Measurements from ENCODE around the gene EREG. TPM values are rescaled to one million over a fixed set of nuclear protein-coding genes. Genes with fewer than 3 reads are reported as not detected.
"Not testable (repeated sequence)": the region's sequence is repeated elsewhere in the genome, so short reads cannot be mapped to it uniquely, and the experiment has no call there.

The EREG gene
- total RNA-seq, 1 donor from 2014 or later, result not detected

DNA sequence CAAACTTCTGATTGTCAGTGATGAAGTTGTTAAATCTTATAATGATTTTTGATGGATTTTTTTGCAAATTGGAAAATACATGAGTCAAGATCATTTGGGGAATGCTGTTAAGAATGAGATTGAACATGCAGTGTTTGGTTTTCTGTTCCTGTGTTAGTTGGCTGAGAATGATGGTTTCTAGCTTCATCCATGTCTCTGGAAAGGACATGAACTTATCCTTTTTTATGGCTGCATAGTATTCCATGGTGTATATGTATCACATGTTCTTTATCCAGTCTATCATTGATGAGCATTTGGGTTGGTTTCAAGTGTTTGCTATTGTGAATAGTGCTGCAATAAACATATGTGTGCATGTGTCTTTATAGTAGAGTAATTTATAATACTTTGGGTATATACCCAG, 24.5 kb upstream of the EREG start:
- intact Hi-C loops (cut with micrococcal nuclease), result not testable (repeated sequence)

DNA sequence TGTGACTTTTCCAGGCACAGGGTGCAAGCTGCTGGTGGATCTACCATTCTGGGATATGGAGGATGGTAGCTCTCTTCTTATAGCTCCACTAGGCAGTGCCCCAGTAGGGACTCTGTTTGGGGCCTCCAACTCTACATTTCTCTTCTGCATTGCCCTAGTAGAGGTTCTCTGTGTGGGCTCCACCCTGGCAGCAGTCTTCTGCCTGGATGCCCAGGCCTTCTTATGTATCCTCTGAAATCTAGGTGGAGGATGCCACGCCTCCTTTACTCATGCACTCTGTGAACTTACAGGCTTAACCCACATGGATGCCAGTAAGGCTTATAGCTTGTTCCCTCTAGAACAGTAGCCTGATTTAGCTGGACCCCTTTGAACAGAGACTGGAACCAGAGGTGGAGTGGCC, 20.9 kb upstream of the EREG start:
- intact Hi-C loops (cut with micrococcal nuclease), result no loop called here

DNA sequence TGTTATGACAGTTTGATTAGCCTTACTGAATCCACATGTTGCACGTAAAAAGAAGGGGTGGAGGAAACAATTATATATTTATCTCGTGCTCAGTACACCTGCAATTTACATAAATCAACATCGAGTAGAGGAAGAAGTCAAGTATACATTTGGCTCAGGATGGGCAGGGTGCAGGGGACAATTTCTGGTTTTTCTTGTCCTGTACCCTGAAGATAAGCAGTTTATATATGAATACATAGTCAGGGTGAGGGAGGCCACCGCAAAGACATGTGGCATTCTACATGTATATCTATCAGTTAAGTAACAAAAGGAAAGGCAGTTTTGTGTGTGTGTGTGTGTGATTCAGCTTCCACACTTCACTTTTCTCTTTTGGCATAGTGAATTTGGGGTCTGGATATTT, 11.1 kb upstream of the EREG start:
- intact Hi-C loops (cut with micrococcal nuclease), result no loop called here

DNA sequence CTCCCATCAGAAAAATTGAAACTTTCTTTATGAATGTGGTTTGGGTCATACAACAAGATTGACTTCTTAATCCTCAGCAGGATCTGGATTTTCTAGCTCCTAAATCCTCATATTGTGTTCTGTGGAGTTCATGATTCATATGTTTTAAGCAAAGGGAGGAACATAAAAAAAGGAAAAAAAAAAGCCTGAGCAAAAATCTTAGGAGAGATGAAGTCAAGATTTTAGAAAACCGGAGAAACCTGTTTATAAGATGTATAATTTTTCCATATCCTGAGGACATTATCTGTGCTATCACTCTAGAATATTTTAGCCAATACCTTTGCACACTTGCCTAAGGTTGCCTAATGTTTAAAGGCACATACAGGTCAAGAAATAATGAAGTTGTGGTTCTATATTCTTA, 7.0 kb upstream of the EREG start:
- intact Hi-C loops (cut with micrococcal nuclease), result no loop called here

DNA sequence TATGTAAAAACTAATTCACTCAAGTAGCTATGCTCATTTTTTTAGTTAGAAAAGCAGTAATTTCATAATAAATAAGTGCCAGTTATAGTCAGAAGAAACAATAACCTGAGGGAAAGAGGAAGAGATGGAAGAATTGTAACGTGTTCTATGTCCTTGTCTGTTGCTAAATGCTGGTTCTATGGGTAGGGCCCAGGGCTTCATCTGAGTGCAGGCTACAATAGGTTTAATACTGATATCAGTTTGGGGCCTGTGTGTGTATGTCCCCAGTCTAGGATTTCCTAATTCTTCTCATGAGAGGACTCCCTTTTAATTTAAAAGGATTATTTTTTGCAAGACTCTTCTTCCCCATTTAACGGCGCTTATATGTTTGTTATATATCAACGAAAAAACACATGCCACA, 3.3 kb upstream of the EREG start:
- intact Hi-C loops (cut with micrococcal nuclease), result no loop called here

DNA sequence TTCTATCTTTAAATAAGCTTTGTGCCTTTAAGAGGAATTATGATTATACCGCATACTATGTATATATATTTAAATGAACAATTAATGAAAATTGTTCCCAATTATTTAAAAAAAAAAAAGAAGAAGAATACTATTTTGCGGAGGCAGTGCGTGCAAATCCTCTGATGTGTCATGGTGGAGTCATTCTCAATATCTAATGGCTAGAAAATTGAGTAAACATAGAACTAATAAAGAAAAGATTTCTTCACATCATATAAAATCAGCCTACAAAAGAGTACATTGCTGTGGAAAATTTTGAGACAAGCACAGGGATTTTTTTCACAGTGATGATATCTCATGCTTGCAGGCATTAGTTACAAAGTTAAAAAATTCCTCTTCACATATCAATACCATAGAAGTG, 2.6 kb upstream of the EREG start:
- intact Hi-C loops (cut with micrococcal nuclease), result no loop called here

DNA sequence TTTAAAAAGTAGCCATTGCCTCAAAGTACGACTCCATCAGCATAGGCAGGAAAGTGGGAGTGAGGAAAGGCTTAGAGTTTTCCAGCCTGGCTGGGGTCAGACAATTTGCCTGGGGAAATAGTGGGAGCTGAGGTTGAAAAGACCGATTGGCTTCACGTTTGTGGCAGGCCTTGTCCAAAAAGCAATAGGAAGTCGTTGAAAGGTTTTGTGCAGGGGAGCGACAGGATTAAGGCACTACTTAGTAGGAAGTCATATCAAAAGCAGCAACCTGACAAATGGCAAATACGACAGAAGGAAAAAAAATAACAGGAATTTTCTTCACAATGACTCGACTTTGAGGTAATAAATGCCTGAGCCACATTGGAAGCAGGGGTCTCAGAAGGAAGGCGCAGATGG, 691 bp upstream of the EREG start:
- intact Hi-C loops (cut with micrococcal nuclease), result no loop called here

DNA sequence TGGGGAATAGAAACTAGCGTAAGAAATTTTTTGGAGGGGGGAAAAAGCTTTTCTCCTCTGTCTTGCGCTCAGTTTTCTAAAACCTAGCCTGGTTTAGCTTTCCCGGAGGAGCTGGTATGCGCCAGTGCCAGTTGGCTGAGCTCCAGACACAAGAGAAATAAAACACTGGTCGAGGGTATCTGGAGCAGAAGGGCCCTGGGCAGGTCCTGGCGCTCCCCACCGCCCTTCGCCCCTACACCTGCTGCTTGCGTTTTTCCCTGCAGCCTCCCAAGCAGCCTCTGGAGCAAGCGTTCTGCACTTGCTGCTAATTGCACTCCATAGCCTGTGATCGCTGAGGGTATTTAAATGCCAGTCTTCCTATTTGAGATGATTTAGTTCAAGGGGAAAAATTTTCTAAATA, 816 bp downstream of the EREG start:
- intact Hi-C loops (cut with micrococcal nuclease), result no loop called here

DNA sequence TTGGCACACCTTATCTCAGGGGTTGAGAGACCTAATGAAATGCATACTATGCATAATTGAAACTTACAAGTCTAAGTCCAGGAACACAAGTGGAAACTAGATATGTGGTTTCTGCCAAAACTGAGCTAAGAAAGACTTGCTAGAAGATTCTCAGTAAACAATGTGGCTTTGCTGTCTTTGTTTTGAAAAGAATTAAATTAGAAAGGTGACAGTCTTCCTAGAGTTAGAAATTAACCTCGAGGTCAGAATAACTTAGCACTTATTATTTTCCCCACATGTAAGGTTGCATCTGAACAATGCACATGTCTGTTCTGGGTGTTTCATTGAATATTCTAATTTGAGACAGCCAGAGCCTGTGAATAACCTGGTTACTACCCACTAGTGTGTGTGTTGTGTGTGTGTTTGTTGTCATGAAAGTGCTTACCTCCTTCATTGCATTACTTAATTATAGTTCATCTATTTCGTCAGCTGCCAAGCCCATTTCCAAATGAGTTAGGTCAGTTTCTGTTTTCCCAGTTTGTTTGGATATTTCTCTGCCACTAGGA, 1.5 kb downstream of the EREG start:
- intact Hi-C loops (cut with micrococcal nuclease), result no loop called here

DNA sequence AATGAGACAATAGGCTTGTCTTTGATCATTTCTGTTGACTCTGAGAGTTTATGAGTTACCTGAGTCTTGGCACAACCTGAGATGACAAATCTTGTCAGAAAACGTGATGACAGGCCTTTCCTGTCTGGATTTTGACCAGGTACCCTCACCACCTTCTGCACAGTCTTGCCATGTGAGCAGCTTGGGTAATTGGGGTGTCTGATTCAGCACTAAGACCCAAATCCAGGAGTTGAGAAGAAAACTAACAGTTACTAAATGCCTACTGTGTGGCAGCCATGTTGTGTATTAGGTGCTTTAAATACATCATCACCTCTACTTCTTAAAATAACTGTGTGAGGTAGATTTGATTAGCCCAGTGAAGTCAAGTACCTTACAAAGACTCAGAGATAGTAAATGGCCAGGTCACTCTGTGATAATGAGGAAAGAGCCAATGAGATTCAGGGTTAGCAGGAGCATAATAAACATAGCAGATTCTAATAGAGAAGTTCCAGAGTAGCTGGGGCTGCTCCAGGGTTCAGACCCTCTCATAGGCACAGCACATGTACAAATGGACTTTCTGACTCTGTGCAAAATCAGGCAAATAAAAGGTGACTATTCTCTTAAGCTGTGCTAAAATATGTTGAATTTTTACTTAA, 2.8 kb downstream of the EREG start:
- intact Hi-C loops (cut with micrococcal nuclease), result no loop called here

DNA sequence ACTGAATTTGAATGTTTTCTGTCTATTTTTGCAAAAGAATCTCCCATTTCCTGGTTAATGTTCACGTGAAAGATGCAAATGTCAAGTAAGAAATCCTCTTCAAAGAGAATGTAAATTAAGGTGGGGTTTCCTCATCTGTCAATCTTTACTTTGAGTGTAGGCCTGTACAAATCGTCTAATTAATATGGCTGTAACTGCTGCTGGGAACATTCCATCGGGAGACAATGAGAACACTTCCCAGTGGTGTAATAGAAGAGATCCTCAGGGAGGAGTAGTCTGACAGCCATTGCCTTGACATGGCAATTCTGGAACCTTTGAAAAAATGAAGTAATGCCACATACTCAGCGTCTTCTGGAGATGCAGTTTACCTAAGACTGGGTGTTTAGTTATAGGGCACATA, 3.7 kb downstream of the EREG start:
- intact Hi-C loops (cut with micrococcal nuclease), result no loop called here

DNA sequence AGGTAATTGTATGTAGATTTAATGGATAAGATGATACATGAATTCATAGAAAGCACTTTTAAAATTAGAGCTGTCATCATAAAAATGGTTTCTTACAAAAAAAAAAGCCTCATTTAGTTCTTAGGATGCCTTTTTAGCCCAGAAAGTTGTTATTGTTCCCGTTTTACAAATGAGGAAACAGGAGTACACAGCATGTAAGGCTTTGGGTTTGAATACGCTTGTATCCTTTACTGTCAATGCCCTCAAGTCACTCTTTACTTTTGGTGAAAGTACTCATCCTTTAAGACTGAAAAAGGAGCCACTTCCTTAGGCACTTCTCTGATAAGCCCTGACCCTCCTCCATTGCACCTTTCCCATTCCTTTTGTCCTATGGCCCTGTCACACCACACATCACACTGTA, 4.9 kb downstream of the EREG start:
- intact Hi-C loops (cut with micrococcal nuclease), result loop anchor here (2.0 kb wide), 1 partner anchor 75 kb away; the partner anchor contains the start of gene AREG

DNA sequence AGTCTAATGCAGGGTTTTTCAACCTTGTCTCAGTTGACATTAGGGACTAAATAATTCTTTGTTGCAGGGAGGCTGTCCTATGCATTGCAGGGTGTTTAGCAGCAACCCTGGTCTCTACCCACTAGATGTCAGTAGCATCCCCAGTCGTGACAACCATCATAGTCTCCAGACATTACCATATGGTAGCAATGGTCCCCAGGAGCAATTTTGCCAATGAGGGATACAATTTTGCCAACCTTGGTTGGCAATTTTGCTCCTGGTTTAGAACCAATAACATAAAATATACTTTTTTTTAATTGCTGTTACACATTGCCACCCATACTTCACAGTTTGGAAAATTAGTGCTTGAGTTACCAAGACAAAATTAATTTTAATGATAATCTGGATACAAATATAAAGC, 6.0 kb downstream of the EREG start:
- intact Hi-C loops (cut with micrococcal nuclease), result loop anchor here (2.0 kb wide), 1 partner anchor 74 kb away; the partner anchor contains the start of gene AREG

DNA sequence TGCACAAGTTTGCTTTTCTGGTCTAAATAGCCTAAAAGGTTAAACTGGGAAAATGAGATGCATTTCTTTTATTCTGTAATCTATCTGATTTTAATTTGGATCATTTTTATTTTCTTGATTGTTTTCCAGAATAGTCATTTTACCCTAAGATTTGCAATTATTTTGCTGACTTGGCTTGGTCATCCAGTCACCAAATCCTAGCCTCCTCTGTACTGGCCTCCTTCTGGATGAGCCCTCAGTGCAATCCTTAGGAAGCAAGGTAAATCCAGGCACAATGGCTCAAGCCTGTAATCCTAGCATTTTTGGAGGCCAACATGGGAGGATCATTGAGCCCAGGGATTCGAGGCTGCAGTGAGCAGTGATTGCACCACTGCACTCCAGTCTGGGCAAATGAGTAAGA, 9.2 kb downstream of the EREG start:
- intact Hi-C loops (cut with micrococcal nuclease), result no loop called here

DNA sequence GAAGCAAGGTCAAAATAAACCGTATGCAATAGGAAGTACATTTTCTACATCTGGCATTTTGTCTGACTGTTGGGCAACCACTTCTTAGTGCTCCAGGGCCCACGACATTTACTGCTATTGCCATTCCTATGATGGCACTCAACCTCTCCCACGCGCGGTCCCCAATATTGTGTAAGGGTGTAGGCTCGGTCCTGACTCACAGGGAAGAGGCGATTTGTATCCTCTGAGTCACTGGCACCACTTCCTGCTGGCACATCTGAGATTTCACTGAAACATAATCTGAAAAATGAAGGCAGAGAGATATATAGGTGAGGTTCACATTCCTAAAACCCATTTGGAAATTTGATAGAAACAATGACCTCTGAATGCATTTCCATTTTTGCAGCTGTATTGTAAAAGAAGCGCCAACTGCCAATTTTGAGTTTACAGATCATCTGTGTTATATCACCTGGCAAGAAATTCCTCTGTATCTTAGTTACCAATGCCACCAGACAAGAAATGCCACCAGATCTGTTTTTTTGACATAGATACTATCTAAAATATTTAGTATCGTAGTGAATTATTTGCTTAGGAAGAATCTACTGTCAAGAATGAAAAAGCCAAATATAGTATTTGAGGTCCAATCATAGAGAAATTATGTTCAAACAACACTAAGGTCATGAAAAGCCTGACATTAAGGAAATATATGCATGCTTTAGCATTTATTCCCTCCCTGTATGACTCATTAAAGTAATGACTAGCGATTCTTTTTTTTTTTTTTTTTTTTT, 9.8 kb downstream of the EREG start:
- intact Hi-C loops (cut with micrococcal nuclease), result no loop called here

DNA sequence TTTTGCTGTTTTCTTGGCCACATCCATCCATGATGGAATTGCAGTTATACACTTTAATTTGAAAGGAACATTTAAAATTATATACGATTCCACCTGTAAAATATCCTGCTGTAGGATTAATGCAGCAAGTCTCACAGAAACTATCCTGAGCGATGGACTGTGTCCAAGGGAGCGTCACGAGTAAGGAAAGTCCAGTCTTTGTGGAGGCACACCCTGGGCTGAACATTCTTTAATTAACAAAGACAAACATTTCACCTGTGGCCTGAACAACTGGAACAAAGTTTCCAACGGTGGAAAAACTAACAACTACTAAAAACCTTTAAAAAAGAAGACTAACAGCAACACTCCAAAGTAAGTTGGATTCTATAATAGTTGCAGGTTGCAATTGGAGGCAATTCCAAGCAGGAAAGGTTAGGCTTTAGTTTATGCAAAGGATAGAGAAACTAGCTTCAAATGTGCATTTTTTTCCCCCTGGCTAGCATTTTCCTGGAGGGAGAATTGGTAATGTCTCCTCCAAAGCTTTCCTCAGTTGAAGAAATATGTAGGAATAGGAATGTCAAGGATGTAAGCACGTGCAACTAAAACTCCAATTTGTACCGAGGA, 11.0 kb downstream of the EREG start:
- intact Hi-C loops (cut with micrococcal nuclease), result loop anchor here (2.0 kb wide), 1 partner anchor 249 kb away; no protein-coding TSS in a partner anchor

DNA sequence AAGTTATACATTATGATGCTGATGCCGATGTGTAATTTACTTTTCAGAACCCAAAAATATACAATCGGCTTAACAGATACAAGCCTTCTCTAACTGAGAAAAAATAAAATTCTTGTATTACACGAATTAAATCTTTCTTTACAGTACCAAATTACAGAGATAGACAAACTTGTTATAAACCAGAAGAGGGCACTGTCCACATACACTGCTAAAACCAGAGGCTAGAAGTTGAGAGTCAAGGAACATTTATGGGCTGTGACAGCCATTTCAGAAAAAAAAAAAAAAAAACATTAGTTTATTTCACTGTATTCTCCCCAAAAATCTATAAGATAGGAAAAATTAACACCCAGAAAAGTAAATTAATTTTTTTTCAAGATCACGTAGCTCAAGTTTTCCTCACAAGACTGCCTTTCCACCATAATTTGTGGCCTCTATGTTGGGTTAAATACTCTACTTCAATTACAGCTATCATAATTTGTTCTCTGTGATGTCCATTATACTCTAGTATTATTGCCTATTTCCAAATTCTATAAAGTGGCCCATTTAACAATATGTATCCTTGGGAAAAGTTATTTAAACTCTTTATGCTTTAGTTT, 12.0 kb downstream of the EREG start:
- intact Hi-C loops (cut with micrococcal nuclease), result loop anchor here (1.0 to 2.0 kb wide), 4 partner anchors 155 to 298 kb away; no protein-coding TSS in a partner anchor

DNA sequence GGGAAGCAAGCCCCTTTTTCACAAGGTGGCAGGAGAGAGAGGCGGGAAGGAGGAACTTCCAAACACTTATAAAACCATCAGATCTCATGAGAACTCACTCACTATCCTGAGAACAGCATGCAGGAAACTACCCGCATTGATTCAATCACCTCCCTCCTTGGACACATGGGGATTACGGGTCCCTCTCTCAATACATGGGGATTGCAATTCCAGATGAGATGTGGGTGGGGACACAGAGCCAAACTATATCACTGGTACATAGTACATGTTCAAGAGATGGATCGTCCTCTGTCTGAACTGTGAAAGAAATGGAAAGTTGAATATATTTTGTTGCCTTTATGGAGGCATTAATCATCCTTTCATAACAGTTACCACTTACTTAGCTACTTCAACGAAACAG, 12.8 kb downstream of the EREG start:
- intact Hi-C loops (cut with micrococcal nuclease), result loop anchor here (1.0 to 2.0 kb wide), 4 partner anchors 155 to 298 kb away; no protein-coding TSS in a partner anchor

DNA sequence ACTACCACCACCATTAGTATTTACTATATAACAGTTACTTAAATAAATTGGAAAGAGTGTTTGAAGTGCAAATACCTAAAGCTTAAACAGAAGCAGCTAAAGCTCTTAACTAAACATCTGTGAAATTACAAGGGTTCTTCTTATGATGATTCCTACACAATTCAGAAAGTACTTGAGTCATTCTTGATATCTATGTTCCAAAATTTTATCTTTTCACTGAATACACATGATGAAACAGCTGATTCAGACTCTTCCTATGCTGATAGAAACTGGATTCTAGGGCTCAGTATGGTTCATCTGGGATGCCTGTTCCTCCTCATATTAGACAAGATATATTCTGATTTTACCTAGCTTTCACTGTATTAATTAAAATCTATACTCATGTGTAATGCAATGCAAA, 13.6 kb downstream of the EREG start:
- intact Hi-C loops (cut with micrococcal nuclease), result no loop called here

DNA sequence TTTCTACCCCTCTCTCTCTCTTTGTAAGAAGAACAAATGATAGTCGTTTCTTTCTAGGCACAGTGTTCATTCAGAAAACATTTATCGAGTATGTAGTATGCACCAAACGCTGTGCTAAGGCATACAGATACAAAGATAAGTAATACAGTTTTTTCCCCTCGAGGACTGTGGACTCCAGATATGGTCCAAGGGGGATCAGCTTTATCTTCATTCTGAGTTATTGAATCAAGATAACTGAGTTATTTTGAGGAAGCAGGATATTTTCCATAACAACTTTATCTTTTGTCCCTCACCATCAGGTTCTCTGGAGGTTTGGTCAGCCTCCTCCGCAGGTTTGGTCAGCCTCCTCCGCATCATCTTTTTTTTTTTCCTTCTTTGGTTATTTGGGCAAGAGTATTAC, 15.0 kb downstream of the EREG start:
- intact Hi-C loops (cut with micrococcal nuclease), result no loop called here

DNA sequence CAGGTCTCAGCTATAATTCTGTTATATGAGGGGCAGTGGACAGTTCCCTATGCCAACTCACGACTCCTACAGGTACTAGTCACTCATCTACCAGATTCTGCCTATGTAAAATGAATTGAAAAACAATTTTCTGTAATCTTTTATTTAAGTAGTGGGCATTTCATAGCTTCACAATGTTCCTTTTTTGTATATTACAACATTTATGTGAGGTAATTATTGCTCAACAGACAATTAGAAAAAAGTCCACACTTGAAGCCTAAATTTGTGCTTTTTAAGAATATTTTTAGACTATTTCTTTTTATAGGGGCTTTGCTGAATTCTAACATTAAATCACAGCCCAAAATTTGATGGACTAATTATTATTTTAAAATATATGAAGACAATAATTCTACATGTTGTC, 20.4 kb downstream of the EREG start:
- intact Hi-C loops (cut with micrococcal nuclease), result no loop called here

DNA sequence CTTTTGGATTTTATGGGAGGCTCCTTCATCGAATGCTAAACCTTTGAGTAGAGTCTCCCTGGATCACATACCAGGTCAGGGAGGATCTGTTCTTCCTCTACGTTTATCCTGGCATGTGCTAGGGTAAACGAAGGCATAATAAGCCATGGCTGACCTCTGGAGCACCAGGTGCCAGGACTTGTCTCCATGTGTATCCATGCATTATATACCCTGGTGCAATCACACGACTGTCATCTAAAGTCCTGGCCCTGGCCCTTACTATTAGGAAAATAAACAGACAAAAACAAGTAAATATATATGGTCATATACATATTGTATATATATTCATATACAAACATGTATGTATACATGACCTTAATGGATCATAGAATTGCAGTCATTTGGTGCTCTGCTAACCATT, 21.2 kb downstream of the EREG start:
- intact Hi-C loops (cut with micrococcal nuclease), result no loop called here
